ENCODE data around the gene PRKN. TPM values are rescaled to one million over a fixed set of nuclear protein-coding genes. Genes with fewer than 3 reads are reported as not detected.

The PRKN gene
- total RNA-seq, 1 donor from 2014 or later, result 2.6 TPM

GRCh38 chr6:161372422-161372793 lies 1355.2 kb downstream of the PRKN start:
- no peaks in the 10 kb centered on the region for H3K9me3 ChIP-seq
- H3K27ac ChIP-seq, result no peak overlapping the region
- H3K4me3 ChIP-seq, result no peak overlapping the region
- TF ChIP-seq, protein P1, sequence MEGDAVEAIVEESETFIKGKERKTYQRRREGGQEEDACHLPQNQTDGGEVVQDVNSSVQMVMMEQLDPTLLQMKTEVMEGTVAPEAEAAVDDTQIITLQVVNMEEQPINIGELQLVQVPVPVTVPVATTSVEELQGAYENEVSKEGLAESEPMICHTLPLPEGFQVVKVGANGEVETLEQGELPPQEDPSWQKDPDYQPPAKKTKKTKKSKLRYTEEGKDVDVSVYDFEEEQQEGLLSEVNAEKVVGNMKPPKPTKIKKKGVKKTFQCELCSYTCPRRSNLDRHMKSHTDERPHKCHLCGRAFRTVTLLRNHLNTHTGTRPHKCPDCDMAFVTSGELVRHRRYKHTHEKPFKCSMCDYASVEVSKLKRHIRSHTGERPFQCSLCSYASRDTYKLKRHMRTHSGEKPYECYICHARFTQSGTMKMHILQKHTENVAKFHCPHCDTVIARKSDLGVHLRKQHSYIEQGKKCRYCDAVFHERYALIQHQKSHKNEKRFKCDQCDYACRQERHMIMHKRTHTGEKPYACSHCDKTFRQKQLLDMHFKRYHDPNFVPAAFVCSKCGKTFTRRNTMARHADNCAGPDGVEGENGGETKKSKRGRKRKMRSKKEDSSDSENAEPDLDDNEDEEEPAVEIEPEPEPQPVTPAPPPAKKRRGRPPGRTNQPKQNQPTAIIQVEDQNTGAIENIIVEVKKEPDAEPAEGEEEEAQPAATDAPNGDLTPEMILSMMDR (IDR thresholded peaks at IDR 0.05), result no peak
- H3K4me1 ChIP-seq, result no peaks in the 10 kb centered on the region
- DNase-seq (ENCODE audit: low spot score in 2 of 2), result no peak
- H3K36me3 ChIP-seq, result no peaks in the 10 kb centered on the region
- intact Hi-C loops (cut with DNase I), result loop anchor here (5.0 kb wide), 3 partner anchors 230 to 850 kb away; no protein-coding TSS in a partner anchor
- no peaks in the 10 kb centered on the region for H3K27me3 ChIP-seq

DNA sequence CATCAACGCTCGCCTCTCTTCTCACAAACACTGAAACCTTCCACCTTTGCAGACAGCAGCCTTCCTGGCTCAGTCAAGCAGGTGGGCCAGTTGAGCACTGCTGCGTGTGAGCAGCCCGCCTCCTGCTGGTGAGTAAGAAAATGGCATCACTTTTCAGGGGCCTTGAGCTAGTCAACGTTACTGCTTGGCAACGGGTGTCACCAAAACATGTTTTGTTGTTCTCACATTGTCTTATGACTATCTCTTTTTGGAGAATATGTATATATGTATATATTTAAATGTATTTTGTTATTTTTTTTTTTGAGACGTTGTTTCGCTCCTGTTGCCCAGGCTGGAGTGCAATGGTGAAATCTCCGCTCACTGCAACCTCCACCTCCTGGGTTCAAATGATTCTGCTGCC lies 1356.7 kb downstream of the PRKN start:
- TF ChIP-seq, protein P1 (IDR thresholded peaks at IDR 0.05), result peak; percentile 58 to 83 (median 60)

DNA sequence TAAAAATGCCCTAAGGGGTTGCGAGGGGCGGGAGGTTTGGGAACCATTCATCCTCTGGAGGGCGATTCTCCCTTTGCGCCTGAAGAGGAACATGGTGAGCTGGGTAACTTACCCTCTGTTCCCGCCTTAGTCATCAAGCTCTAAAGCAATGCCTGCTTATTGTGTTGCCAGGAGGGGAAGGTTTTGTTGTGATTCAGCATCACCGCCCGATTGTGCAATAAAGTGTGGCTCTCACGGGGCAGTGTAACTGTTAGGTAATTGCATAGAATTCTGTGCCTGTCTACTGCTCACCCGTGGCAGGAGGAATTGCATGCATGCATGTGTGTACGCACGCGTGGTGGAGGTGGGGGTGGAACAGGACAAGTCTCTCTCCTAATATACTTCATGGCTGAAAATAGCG lies 1358.2 kb downstream of the PRKN start:
- no peak for DNase-seq (ENCODE audit: low spot score in 2 of 2)
- Histone ChIP-seq H3K27ac (no peak overlapping the region), H3K4me1 (no peaks in the 10 kb centered on the region), H3K9me3 (no peaks in the 10 kb centered on the region), H3K36me3 (no peaks in the 10 kb centered on the region), H3K4me3 (no peak overlapping the region), H3K27me3 (no peaks in the 10 kb centered on the region)
- intact Hi-C loops (cut with DNase I), result no loop called here
- TF ChIP-seq, protein P1 (IDR thresholded peaks at IDR 0.05), result no peak

More for the DNA sequence above, 1356.7 kb downstream of the PRKN start:
- Histone ChIP-seq H3K27me3 (no peaks in the 10 kb centered on the region), H3K36me3 (no peaks in the 10 kb centered on the region), H3K9me3 (no peaks in the 10 kb centered on the region), H3K4me1 (no peaks in the 10 kb centered on the region), H3K4me3 (no peak overlapping the region), H3K27ac (no peak overlapping the region)
- no peak for DNase-seq (ENCODE audit: low spot score in 2 of 2)
- intact Hi-C loops (cut with DNase I), result loop anchor here (5.0 kb wide), 3 partner anchors 229 to 849 kb away; no protein-coding TSS in a partner anchor

GRCh38 chr6:161368514-161368913 lies 1359.1 kb downstream of the PRKN start:
- intact Hi-C loops (cut with DNase I), result no loop called here

GRCh38 chr6:161367472-161367871 lies 1360.1 kb downstream of the PRKN start:
- Histone ChIP-seq H3K9me3 (peaks cover 0 to 7% of the 10 kb centered on the region in 2 donors), H3K36me3 (no peaks in the 10 kb centered on the region), H3K27ac (no peak overlapping the region), H3K27me3 (no peaks in the 10 kb centered on the region), H3K4me1 (no peaks in the 10 kb centered on the region), H3K4me3 (no peak overlapping the region)
- TF ChIP-seq, protein P1 (IDR thresholded peaks at IDR 0.05), result no peak
- intact Hi-C loops (cut with DNase I), result no loop called here
- no peak for DNase-seq (ENCODE audit: low spot score in 2 of 2)

More at GRCh38 chr6:161368514-161368913, 1359.1 kb downstream of the PRKN start:
- no peaks in the 10 kb centered on the region for H3K27me3 ChIP-seq
- H3K36me3 ChIP-seq, result no peaks in the 10 kb centered on the region
- no peak for DNase-seq (ENCODE audit: low spot score in 2 of 2)
- H3K4me3 ChIP-seq, result no peak overlapping the region
- H3K4me1 ChIP-seq, result no peaks in the 10 kb centered on the region
- TF ChIP-seq, protein P1 (IDR thresholded peaks at IDR 0.05), result no peak
- no peaks in the 10 kb centered on the region for H3K9me3 ChIP-seq
- no peak overlapping the region for H3K27ac ChIP-seq
